NT2/D1 (cell line): ENCODE results near the gene CSE1L.
"Not testable (repeated sequence)": the region's sequence is repeated elsewhere in the genome, so short reads cannot be mapped to it uniquely, and the experiment has no call there.

Experiments used
- DNase-seq: peaks from one replicate; pipeline ENCODE4 v3.0.0-alpha.2; 2011; ENCODE audit warnings: low read depth, low spot score
- H3K27me3 ChIP-seq: 2 replicates; pipeline ENCODE4 v1.6.0; 2011; ENCODE audit warnings: mild to moderate bottlenecking; ENCODE audit not compliant: insufficient read length, insufficient read depth
- H3K36me3 ChIP-seq: 2 replicates; pipeline ENCODE4 v1.6.1; 2011; ENCODE audit warnings: mild to moderate bottlenecking, low read length, mixed read lengths; ENCODE audit not compliant: insufficient read depth, insufficient read length
- H3K4me1 ChIP-seq: 2 replicates; pipeline ENCODE4 v1.5.1; 2011; ENCODE audit not compliant: insufficient read depth, insufficient read length
- H3K4me3 ChIP-seq: 2 replicates; pipeline ENCODE4 v1.5.1; 2011; ENCODE audit warnings: low read depth; ENCODE audit not compliant: insufficient read length
- H3K9ac ChIP-seq: 2 replicates; pipeline ENCODE4 v1.6.0; 2011; ENCODE audit warnings: low read depth; ENCODE audit not compliant: insufficient read length
- H3K9me3 ChIP-seq: 2 replicates; pipeline ENCODE4 v1.5.1; 2011; ENCODE audit warnings: mild to moderate bottlenecking, low read length; ENCODE audit not compliant: insufficient read depth
- SUZ12 ChIP-seq: IDR thresholded peaks from 2 replicates; pipeline ENCODE4 v1.6.1; 2011; ENCODE audit not compliant: insufficient read length, insufficient read depth; ENCODE audit errors: extremely low read depth
- YY1 ChIP-seq: IDR thresholded peaks from 2 replicates; pipeline ENCODE4 v1.6.1; 2011; ENCODE audit not compliant: insufficient read length, insufficient read depth
- ZNF274 ChIP-seq: IDR thresholded peaks from 2 replicates; pipeline ENCODE4 v1.6.1; 2011; ENCODE audit warnings: mild to moderate bottlenecking, low read depth, low read length

The CSE1L gene

GRCh38 chr20:49024220-49024619 is 21.9 kb upstream of the CSE1L start:
- H3K27me3 ChIP-seq, result no peaks in the 10 kb centered on the region
- H3K9ac ChIP-seq, result no peak overlapping the region
- H3K4me1 ChIP-seq, result no peaks in the 10 kb centered on the region
- H3K4me3 ChIP-seq, result no peak overlapping the region
- no peaks in the 10 kb centered on the region for H3K9me3 ChIP-seq
- TF ChIP-seq YY1 (no peak), SUZ12 (no peak), ZNF274 (no peak)
- DNase-seq, result no peak
- peaks cover 74% of the 10 kb centered on the region for H3K36me3 ChIP-seq

GRCh38 chr20:49028177-49028576 is 17.9 kb upstream of the CSE1L start:
- not testable (repeated sequence) for H3K9ac ChIP-seq

DNA sequence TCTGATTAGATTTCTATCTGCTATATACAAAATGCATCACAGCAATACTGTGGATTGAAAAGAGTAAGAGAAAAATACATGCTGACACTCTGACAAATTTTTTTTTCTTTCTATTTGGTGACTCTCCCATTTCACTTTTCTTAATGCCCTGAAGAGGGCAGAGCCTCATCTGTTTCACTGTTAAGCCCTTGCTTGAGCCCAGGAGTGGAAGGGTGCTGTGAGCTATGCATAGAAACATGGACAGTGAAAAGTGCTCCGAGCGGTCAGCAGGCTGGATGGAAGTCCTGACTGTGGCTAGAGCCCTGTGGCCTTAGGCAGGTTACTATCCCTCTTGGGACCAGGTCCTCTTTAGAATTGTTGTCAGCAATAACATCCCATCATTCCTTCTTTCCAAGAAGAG is 17.4 kb upstream of the CSE1L start:
- Histone ChIP-seq H3K27me3 (no peaks in the 10 kb centered on the region), H3K4me1 (no peaks in the 10 kb centered on the region), H3K9me3 (no peaks in the 10 kb centered on the region), H3K36me3 (peaks cover 77% of the 10 kb centered on the region), H3K4me3 (no peak overlapping the region), H3K9ac (peak overlapping the region; percentile 18)
- no peak for DNase-seq
- TF ChIP-seq YY1 (no peak), ZNF274 (no peak), SUZ12 (no peak)

More at GRCh38 chr20:49028177-49028576, 17.9 kb upstream of the CSE1L start:
- H3K36me3 ChIP-seq, result peaks cover 75% of the 10 kb centered on the region
- not testable (repeated sequence) for H3K4me3 ChIP-seq, H3K27me3 ChIP-seq, DNase-seq, H3K4me1 ChIP-seq, H3K9me3 ChIP-seq

- H3K4me1 ChIP-seq, result no peaks in the 10 kb centered on the region
- H3K27me3 ChIP-seq, result no peaks in the 10 kb centered on the region
- H3K4me3 ChIP-seq, result no peak overlapping the region
- no peak overlapping the region for H3K9ac ChIP-seq
- TF ChIP-seq SUZ12 (no peak), ZNF274 (no peak), YY1 (no peak)
- no peak for DNase-seq
- H3K9me3 ChIP-seq, result no peaks in the 10 kb centered on the region
- peaks cover 78% of the 10 kb centered on the region for H3K36me3 ChIP-seq
Measured at GRCh38 chr20:49029203-49029602, 16.9 kb upstream of the CSE1L start.

GRCh38 chr20:49030954-49031619 is 15.0 kb upstream of the CSE1L start:
- H3K9ac ChIP-seq, result no peak overlapping the region
- no peak overlapping the region for H3K4me3 ChIP-seq
- H3K27me3 ChIP-seq, result no peaks in the 10 kb centered on the region
- H3K9me3 ChIP-seq, result no peaks in the 10 kb centered on the region
- TF ChIP-seq ZNF274, result no peak
- no peaks in the 10 kb centered on the region for H3K4me1 ChIP-seq
- no peak for DNase-seq
- peaks cover 65% of the 10 kb centered on the region for H3K36me3 ChIP-seq

DNA sequence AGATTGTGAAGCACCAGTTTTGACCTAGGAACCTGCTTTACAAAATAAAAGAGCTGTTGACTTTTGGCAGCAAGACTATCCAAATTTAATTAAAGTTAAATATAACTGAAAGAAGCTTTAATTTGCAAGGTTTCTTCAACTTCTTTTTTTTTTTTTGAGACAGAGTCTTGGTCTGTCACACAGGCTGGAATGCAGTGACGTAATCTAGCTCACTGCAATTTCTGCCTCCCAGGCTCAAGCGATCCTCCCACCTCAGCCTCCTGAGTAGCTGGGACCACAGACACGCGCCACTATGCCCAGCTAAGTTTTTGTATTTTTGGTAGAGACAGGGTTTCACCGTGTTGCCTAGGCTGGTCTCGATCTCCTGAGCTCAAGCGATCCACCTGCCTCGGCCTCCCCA is 13.7 kb upstream of the CSE1L start:
- H3K9me3 ChIP-seq, result no peaks in the 10 kb centered on the region
- H3K4me3 ChIP-seq, result no peak overlapping the region
- no peak overlapping the region for H3K9ac ChIP-seq
- DNase-seq, result no peak
- no peak for TF ChIP-seq ZNF274
- no peak for TF ChIP-seq YY1
- TF ChIP-seq SUZ12, result no peak
- H3K4me1 ChIP-seq, result no peaks in the 10 kb centered on the region
- no peaks in the 10 kb centered on the region for H3K27me3 ChIP-seq
- H3K36me3 ChIP-seq, result peaks cover 58% of the 10 kb centered on the region

GRCh38 chr20:49034070-49034732 is 11.9 kb upstream of the CSE1L start:
- Histone ChIP-seq H3K4me3 (no peak overlapping the region), H3K4me1 (no peaks in the 10 kb centered on the region), H3K9me3 (no peaks in the 10 kb centered on the region), H3K36me3 (peaks cover 42% of the 10 kb centered on the region), H3K9ac (no peak overlapping the region), H3K27me3 (no peaks in the 10 kb centered on the region)
- DNase-seq, result no peak
- no peak for TF ChIP-seq YY1
- no peak for TF ChIP-seq ZNF274
- TF ChIP-seq SUZ12, result no peak

GRCh38 chr20:49037962-49038387 is 8.1 kb upstream of the CSE1L start:
- Histone ChIP-seq H3K4me3 (no peak overlapping the region), H3K9me3 (no peaks in the 10 kb centered on the region), H3K36me3 (peaks cover 14% of the 10 kb centered on the region), H3K4me1 (no peaks in the 10 kb centered on the region), H3K9ac (no peak overlapping the region), H3K27me3 (no peaks in the 10 kb centered on the region)
- no peak for DNase-seq
- TF ChIP-seq YY1, result no peak
- TF ChIP-seq ZNF274, result no peak
- TF ChIP-seq SUZ12, result no peak
